Natural killer cell treated with Interleukin-12 subunit alpha and Interleukin-12 subunit beta and Interleukin-15 and Interleukin-18, amount 100 ng/mL, for 72 hours (primary cell): ENCODE data around the gene KCNH1. TPM values are rescaled to one million over a fixed set of nuclear protein-coding genes. Genes with fewer than 3 reads are reported as not detected.
"Not testable (repeated sequence)": the region's sequence is repeated elsewhere in the genome, so short reads cannot be mapped to it uniquely, and the experiment has no call there.

Source experiments
- ATAC-seq, 2 donors: fragments of 150-1000 bp; cut with Tn5 transposase in 1 of 2; sonication (Bioruptor Pico), chemical (Tn5 transposase) in 1 of 2; 2 replicates each; pipeline ENCODE4 v1.10.0; 2021
- DNase-seq: peaks from one replicate; pipeline ENCODE4 v3.0.0; 2022; ENCODE audit warnings: low spot score
- H3K27ac Mint-ChIP-seq, 2 donors: 1 replicate in 1 of 2; 2 replicates in 1 of 2; pipeline ENCODE4 v1.8.0; 2022; ENCODE audit warnings: mixed read lengths in 2 of 2, mild to moderate bottlenecking in 1 of 2, moderate library complexity in 1 of 2
- H3K27me3 Mint-ChIP-seq, 2 donors: 1 replicate in 1 of 2; 2 replicates in 1 of 2; pipeline ENCODE4 v1.8.0; 2022; ENCODE audit warnings: mixed read lengths in 2 of 2
- H3K36me3 Mint-ChIP-seq: one replicate; pipeline ENCODE4 v1.8.0; 2022; ENCODE audit warnings: mixed read lengths
- H3K4me1 Mint-ChIP-seq, 2 donors: 1 replicate in 1 of 2; 2 replicates in 1 of 2; pipeline ENCODE4 v1.8.0; 2022; ENCODE audit warnings: low read depth in 2 of 2, mixed read lengths in 2 of 2, mild to moderate bottlenecking in 1 of 2
- H3K4me3 Mint-ChIP-seq: one replicate; pipeline ENCODE4 v1.8.0; 2022; ENCODE audit warnings: mixed read lengths
- H3K9me3 Mint-ChIP-seq: 2 replicates; pipeline ENCODE4 v1.8.0; 2022; ENCODE audit warnings: mixed read lengths
- total RNA-seq, 2 donors: library from RNA; stranded (reverse); gene quantifications; one replicate each; pipeline ENCODE4 v1.2.3, GENCODE V29; 2022

Gene KCNH1
- total RNA-seq, 2 donors from 2014 or later, result not detected

GRCh38 chr1:211081447-211081846 lies 52.5 kb downstream of the KCNH1 start:
- not testable (repeated sequence) for ATAC-seq, DNase-seq, H3K4me1 Mint-ChIP-seq, H3K9me3 Mint-ChIP-seq, H3K4me3 Mint-ChIP-seq, H3K27ac Mint-ChIP-seq, H3K36me3 Mint-ChIP-seq
- peaks cover 10 to 20% of the 10 kb centered on the region in 2 donors for H3K27me3 Mint-ChIP-seq

GRCh38 chr1:211068976-211069375 lies 65.0 kb downstream of the KCNH1 start:
- DNase-seq, result no peak
- H3K4me1 Mint-ChIP-seq, result no peaks in the 10 kb centered on the region
- ATAC-seq, result no peak
- no peaks in the 10 kb centered on the region for H3K9me3 Mint-ChIP-seq
- no peaks in the 10 kb centered on the region for H3K36me3 Mint-ChIP-seq
- no peak overlapping the region for H3K4me3 Mint-ChIP-seq
- no peak overlapping the region for H3K27ac Mint-ChIP-seq
- peaks cover 12 to 27% of the 10 kb centered on the region in 2 donors for H3K27me3 Mint-ChIP-seq

GRCh38 chr1:211066781-211067384 lies 67.1 kb downstream of the KCNH1 start:
- Mint-ChIP-seq H3K27me3 (peaks cover 19 to 21% of the 10 kb centered on the region in 2 donors), H3K27ac (no peak overlapping the region), H3K4me1 (no peaks in the 10 kb centered on the region), H3K36me3 (no peaks in the 10 kb centered on the region), H3K9me3 (no peaks in the 10 kb centered on the region), H3K4me3 (no peak overlapping the region)
- DNase-seq, result no peak
- peak in 1 of 2 donors; percentile 33 for ATAC-seq

- ATAC-seq, H3K27ac Mint-ChIP-seq, H3K9me3 Mint-ChIP-seq, DNase-seq, H3K36me3 Mint-ChIP-seq, H3K4me1 Mint-ChIP-seq, H3K4me3 Mint-ChIP-seq: not testable (repeated sequence)
- peaks cover 5 to 19% of the 10 kb centered on the region in 2 donors for H3K27me3 Mint-ChIP-seq
These were observed 92.1 kb downstream of the KCNH1 start for GRCh38 chr1:211041838-211042237.

- H3K36me3 Mint-ChIP-seq, result no peaks in the 10 kb centered on the region
- H3K4me3 Mint-ChIP-seq, result no peak overlapping the region
- H3K27ac Mint-ChIP-seq, result no peak overlapping the region
- no peaks in the 10 kb centered on the region for H3K4me1 Mint-ChIP-seq
- no peaks in the 10 kb centered on the region for H3K9me3 Mint-ChIP-seq
- no peak for ATAC-seq
- peaks cover 0 to 3% of the 10 kb centered on the region in 2 donors for H3K27me3 Mint-ChIP-seq
- DNase-seq, result no peak
These were observed 96.9 kb downstream of the KCNH1 start for GRCh38 chr1:211037095-211037494.

- Mint-ChIP-seq H3K27ac (no peak overlapping the region), H3K36me3 (no peaks in the 10 kb centered on the region), H3K4me3 (no peak overlapping the region), H3K4me1 (no peaks in the 10 kb centered on the region), H3K27me3 (peaks cover 0 to 3% of the 10 kb centered on the region in 2 donors), H3K9me3 (no peaks in the 10 kb centered on the region)
- DNase-seq (no peak), ATAC-seq (no peak)
These were observed 97.4 kb downstream of the KCNH1 start for GRCh38 chr1:211036381-211037060.

GRCh38 chr1:211035821-211036380 lies 98.0 kb downstream of the KCNH1 start:
- H3K4me3 Mint-ChIP-seq, result no peak overlapping the region
- H3K9me3 Mint-ChIP-seq, result no peaks in the 10 kb centered on the region
- no peaks in the 10 kb centered on the region for H3K4me1 Mint-ChIP-seq
- no peaks in the 10 kb centered on the region for H3K36me3 Mint-ChIP-seq
- H3K27ac Mint-ChIP-seq, result no peak overlapping the region
- DNase-seq, result no peak
- no peak for ATAC-seq
- peaks cover 0 to 3% of the 10 kb centered on the region in 2 donors for H3K27me3 Mint-ChIP-seq

GRCh38 chr1:211033921-211034525 lies 99.9 kb downstream of the KCNH1 start:
- H3K27ac Mint-ChIP-seq, result no peak overlapping the region
- no peaks in the 10 kb centered on the region for H3K4me1 Mint-ChIP-seq
- ATAC-seq (no peak), DNase-seq (no peak)
- H3K4me3 Mint-ChIP-seq, result no peak overlapping the region
- H3K27me3 Mint-ChIP-seq, result peaks cover 0 to 3% of the 10 kb centered on the region in 2 donors
- no peaks in the 10 kb centered on the region for H3K9me3 Mint-ChIP-seq
- H3K36me3 Mint-ChIP-seq, result no peaks in the 10 kb centered on the region

GRCh38 chr1:211024901-211025300 lies 109.0 kb downstream of the KCNH1 start:
- Mint-ChIP-seq H3K27ac (no peak overlapping the region), H3K4me3 (no peak overlapping the region)

GRCh38 chr1:211019266-211019665 lies 114.7 kb downstream of the KCNH1 start:
- Mint-ChIP-seq H3K9me3 (no peaks in the 10 kb centered on the region), H3K36me3 (no peaks in the 10 kb centered on the region), H3K27me3 (peaks cover 6 to 18% of the 10 kb centered on the region in 2 donors), H3K27ac (no peak overlapping the region), H3K4me1 (no peaks in the 10 kb centered on the region), H3K4me3 (no peak overlapping the region)
- DNase-seq (no peak), ATAC-seq (no peak)

More at GRCh38 chr1:211024901-211025300, 109.0 kb downstream of the KCNH1 start:
- ATAC-seq (no peak), DNase-seq (no peak)
- H3K27me3 Mint-ChIP-seq, result peaks cover 9 to 38% of the 10 kb centered on the region in 2 donors
- H3K4me1 Mint-ChIP-seq, result no peaks in the 10 kb centered on the region
- no peaks in the 10 kb centered on the region for H3K36me3 Mint-ChIP-seq
- H3K9me3 Mint-ChIP-seq, result no peaks in the 10 kb centered on the region

GRCh38 chr1:211018690-211019089 lies 115.3 kb downstream of the KCNH1 start:
- Mint-ChIP-seq H3K4me1 (no peaks in the 10 kb centered on the region), H3K27me3 (peaks cover 6 to 13% of the 10 kb centered on the region in 2 donors), H3K9me3 (no peaks in the 10 kb centered on the region), H3K27ac (no peak overlapping the region), H3K4me3 (no peak overlapping the region), H3K36me3 (no peaks in the 10 kb centered on the region)
- no peak for ATAC-seq
- no peak for DNase-seq

GRCh38 chr1:211017075-211017718 lies 116.8 kb downstream of the KCNH1 start:
- no peak overlapping the region for H3K27ac Mint-ChIP-seq
- H3K4me1 Mint-ChIP-seq, result no peaks in the 10 kb centered on the region
- no peaks in the 10 kb centered on the region for H3K36me3 Mint-ChIP-seq
- H3K9me3 Mint-ChIP-seq, result no peaks in the 10 kb centered on the region
- ATAC-seq (no peak), DNase-seq (no peak)
- H3K4me3 Mint-ChIP-seq, result no peak overlapping the region
- H3K27me3 Mint-ChIP-seq, result peaks cover 6 to 13% of the 10 kb centered on the region in 2 donors

- H3K27me3 Mint-ChIP-seq, result peaks cover 2 to 4% of the 10 kb centered on the region in 2 donors
- H3K36me3 Mint-ChIP-seq, result no peaks in the 10 kb centered on the region
- no peak overlapping the region for H3K4me3 Mint-ChIP-seq
- H3K4me1 Mint-ChIP-seq, result no peaks in the 10 kb centered on the region
- H3K9me3 Mint-ChIP-seq, result no peaks in the 10 kb centered on the region
- ATAC-seq, result no peak
- H3K27ac Mint-ChIP-seq, result no peak overlapping the region
- DNase-seq, result no peak
These were observed 119.7 kb downstream of the KCNH1 start for GRCh38 chr1:211014275-211014674.
